Ovary (tissue), 3 donors: ENCODE measurements around the gene CHKA.

Source experiments
- POLR2A ChIP-seq: fragments of 450-650 bp; IDR thresholded peaks from one replicate; pipeline ENCODE4 v1.6.1; 2017; ENCODE audit warnings: antibody characterized with exemption, mild to moderate bottlenecking, moderate library complexity
- TF ChIP-seq, protein P1 (sequence below), 3 donors: fragments of 450-650 bp in 2 of 3; fragments of 200-600 bp in 1 of 3; IDR thresholded peaks; one replicate each; pipeline versions ENCODE4 v1.5.1 to v1.8.0; 2016 to 2022; ENCODE audit warnings: antibody characterized with exemption in 3 of 3, mild to moderate bottlenecking in 1 of 3
- donor health status: DM: no; HTN: no; CAD: no.

- no peak for TF ChIP-seq POLR2A
- TF ChIP-seq, protein P1, sequence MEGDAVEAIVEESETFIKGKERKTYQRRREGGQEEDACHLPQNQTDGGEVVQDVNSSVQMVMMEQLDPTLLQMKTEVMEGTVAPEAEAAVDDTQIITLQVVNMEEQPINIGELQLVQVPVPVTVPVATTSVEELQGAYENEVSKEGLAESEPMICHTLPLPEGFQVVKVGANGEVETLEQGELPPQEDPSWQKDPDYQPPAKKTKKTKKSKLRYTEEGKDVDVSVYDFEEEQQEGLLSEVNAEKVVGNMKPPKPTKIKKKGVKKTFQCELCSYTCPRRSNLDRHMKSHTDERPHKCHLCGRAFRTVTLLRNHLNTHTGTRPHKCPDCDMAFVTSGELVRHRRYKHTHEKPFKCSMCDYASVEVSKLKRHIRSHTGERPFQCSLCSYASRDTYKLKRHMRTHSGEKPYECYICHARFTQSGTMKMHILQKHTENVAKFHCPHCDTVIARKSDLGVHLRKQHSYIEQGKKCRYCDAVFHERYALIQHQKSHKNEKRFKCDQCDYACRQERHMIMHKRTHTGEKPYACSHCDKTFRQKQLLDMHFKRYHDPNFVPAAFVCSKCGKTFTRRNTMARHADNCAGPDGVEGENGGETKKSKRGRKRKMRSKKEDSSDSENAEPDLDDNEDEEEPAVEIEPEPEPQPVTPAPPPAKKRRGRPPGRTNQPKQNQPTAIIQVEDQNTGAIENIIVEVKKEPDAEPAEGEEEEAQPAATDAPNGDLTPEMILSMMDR (IDR thresholded peaks at IDR 0.05): no peak
Measured at GRCh38 chr11:68024508-68024907, 96.7 kb downstream of the CHKA start.
